PC-3 (cell line): ENCODE measurements around the gene CDH6.

ENCODE experiments used
- EZH2 ChIP-seq: fragments of 300-600 bp; sonication (generic); IDR thresholded peaks from one replicate; pipeline ENCODE4 v1.6.1; 2017; ENCODE audit warnings: antibody characterized with exemption, mild to moderate bottlenecking, low read length; ENCODE audit not compliant: unreplicated experiment
- TF ChIP-seq, protein P1 (sequence below): fragments of 300-600 bp; sonication (generic); conservative IDR thresholded peaks from 2 replicates; pipeline ENCODE4 v1.5.1; 2017; ENCODE audit warnings: antibody characterized with exemption, low read depth, mild to moderate bottlenecking, low read length

- TF ChIP-seq, protein P1, sequence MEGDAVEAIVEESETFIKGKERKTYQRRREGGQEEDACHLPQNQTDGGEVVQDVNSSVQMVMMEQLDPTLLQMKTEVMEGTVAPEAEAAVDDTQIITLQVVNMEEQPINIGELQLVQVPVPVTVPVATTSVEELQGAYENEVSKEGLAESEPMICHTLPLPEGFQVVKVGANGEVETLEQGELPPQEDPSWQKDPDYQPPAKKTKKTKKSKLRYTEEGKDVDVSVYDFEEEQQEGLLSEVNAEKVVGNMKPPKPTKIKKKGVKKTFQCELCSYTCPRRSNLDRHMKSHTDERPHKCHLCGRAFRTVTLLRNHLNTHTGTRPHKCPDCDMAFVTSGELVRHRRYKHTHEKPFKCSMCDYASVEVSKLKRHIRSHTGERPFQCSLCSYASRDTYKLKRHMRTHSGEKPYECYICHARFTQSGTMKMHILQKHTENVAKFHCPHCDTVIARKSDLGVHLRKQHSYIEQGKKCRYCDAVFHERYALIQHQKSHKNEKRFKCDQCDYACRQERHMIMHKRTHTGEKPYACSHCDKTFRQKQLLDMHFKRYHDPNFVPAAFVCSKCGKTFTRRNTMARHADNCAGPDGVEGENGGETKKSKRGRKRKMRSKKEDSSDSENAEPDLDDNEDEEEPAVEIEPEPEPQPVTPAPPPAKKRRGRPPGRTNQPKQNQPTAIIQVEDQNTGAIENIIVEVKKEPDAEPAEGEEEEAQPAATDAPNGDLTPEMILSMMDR, result no peak
- TF ChIP-seq EZH2, result no peak
Measured at GRCh38 chr5:31221001-31221400, 27.5 kb downstream of the CDH6 start.
